CMK (cell line): Measurements from ENCODE around the gene OR6C74.

ENCODE experiments used
- DNase-seq: peaks from one replicate; pipeline ENCODE4 v3.0.0-alpha.2; 2010; ENCODE audit warnings: low read depth

The OR6C74 gene

GRCh38 chr12:55244309-55244708 lies at the start of gene OR6C74:
TSS of gene OR6C74 (plus strand) at chr12:55244609. CDS start at chr12:55247288, 2,679 bp downstream.
- no peak for DNase-seq

- DNase-seq, result no peak
Measured at GRCh38 chr12:55220725-55221124, 23.7 kb upstream of the OR6C74 start, which contains the start of gene OR10A7. TSS of gene OR10A7 (plus strand) at chr12:55221025. CDS start at chr12:55221025, 0 bp downstream.

- DNase-seq, result no peak
Measured at GRCh38 chr12:55226523-55226922, 17.9 kb upstream of the OR6C74 start.

- DNase-seq, result no peak
Measured at GRCh38 chr12:55227643-55228042, 16.8 kb upstream of the OR6C74 start.

GRCh38 chr12:55246159-55246558 lies 1.8 kb downstream of the OR6C74 start:
- no peak for DNase-seq

GRCh38 chr12:55250944-55251343 lies 6.5 kb downstream of the OR6C74 start:
- no peak for DNase-seq

GRCh38 chr12:55253281-55253680 lies 8.9 kb downstream of the OR6C74 start:
- no peak for DNase-seq

GRCh38 chr12:55256831-55257230 lies 12.4 kb downstream of the OR6C74 start:
- no peak for DNase-seq

- no peak for DNase-seq
Measured at GRCh38 chr12:55258303-55258702, 13.9 kb downstream of the OR6C74 start.

- DNase-seq, result no peak
Measured at GRCh38 chr12:55280991-55281390, 36.6 kb downstream of the OR6C74 start.

GRCh38 chr12:55289999-55290398 lies 45.6 kb downstream of the OR6C74 start:
- DNase-seq, result no peak
